Measurements from ENCODE around the gene CROT. TPM values are rescaled to one million over a fixed set of nuclear protein-coding genes. Genes with fewer than 3 reads are reported as not detected.
"Not testable (repeated sequence)": the region's sequence is repeated elsewhere in the genome, so short reads cannot be mapped to it uniquely, and the experiment has no call there.

The CROT gene
- total RNA-seq, 2 donors from 2014 or later = 5.6 to 6.1 TPM

DNA sequence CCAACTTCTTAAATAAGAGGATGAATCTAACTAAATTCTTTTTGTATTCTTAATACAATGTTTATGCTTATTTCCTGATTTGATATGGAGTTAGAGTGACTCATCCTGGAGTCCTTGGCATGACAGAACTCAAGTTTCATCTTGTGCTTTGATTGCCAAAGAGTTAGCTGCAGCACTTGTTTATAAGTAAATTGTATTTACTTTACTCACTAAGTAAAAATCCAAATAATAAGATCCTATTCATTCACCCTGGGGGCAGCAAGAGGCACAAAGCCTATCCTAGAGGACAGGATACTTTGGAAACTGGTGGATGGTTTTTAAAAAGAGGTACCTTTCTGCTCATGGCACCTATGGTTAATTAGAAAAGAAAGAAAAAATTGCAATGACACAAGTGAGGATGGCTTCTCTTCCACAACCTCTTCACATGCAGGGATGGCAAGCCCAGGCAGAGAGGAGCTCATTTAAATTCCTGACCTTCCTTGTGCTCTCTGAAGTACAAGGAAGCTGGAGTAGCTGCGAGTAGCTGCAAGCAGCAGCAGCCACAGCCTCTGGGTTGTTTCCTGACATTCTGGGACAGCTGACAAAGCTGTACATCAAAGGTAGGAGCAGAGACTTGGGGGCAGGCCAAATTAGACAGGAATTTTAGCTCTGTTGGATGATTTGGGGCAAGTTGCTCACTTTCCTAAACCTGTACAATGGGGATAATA is 28.5 kb upstream of the CROT start:
- H3K4me1 ChIP-seq = no peaks in the 10 kb centered on the region
- no peaks in the 10 kb centered on the region for H3K9me3 ChIP-seq
- no peak overlapping the region for H3K4me3 ChIP-seq
- H3K36me3 ChIP-seq = no peaks in the 10 kb centered on the region
- DNase-seq (ENCODE audit: low spot score) = no peak
- H3K27ac ChIP-seq = no peak overlapping the region
- H3K27me3 ChIP-seq = no peaks in the 10 kb centered on the region
- TF ChIP-seq, protein P1, sequence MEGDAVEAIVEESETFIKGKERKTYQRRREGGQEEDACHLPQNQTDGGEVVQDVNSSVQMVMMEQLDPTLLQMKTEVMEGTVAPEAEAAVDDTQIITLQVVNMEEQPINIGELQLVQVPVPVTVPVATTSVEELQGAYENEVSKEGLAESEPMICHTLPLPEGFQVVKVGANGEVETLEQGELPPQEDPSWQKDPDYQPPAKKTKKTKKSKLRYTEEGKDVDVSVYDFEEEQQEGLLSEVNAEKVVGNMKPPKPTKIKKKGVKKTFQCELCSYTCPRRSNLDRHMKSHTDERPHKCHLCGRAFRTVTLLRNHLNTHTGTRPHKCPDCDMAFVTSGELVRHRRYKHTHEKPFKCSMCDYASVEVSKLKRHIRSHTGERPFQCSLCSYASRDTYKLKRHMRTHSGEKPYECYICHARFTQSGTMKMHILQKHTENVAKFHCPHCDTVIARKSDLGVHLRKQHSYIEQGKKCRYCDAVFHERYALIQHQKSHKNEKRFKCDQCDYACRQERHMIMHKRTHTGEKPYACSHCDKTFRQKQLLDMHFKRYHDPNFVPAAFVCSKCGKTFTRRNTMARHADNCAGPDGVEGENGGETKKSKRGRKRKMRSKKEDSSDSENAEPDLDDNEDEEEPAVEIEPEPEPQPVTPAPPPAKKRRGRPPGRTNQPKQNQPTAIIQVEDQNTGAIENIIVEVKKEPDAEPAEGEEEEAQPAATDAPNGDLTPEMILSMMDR (IDR thresholded peaks at IDR 0.05) = no peak

GRCh38 chr7:87317691-87318245 is 27.7 kb upstream of the CROT start:
- Histone ChIP-seq H3K4me1 (no peaks in the 10 kb centered on the region), H3K9me3 (no peaks in the 10 kb centered on the region), H3K27me3 (no peaks in the 10 kb centered on the region), H3K27ac (no peak overlapping the region), H3K4me3 (no peak overlapping the region), H3K36me3 (no peaks in the 10 kb centered on the region)
- TF ChIP-seq, protein P1 (IDR thresholded peaks at IDR 0.05) = no peak
- no peak for DNase-seq (ENCODE audit: low spot score)

- H3K27me3 ChIP-seq = no peaks in the 10 kb centered on the region
- no peak overlapping the region for H3K4me3 ChIP-seq
- H3K36me3 ChIP-seq = no peaks in the 10 kb centered on the region
- H3K9me3 ChIP-seq = no peaks in the 10 kb centered on the region
- DNase-seq (ENCODE audit: low spot score) = no peak
- TF ChIP-seq, protein P1 (IDR thresholded peaks at IDR 0.05) = no peak
- no peaks in the 10 kb centered on the region for H3K4me1 ChIP-seq
- H3K27ac ChIP-seq = no peak overlapping the region
These were observed 26.7 kb upstream of the CROT start for GRCh38 chr7:87318741-87319140.

DNA sequence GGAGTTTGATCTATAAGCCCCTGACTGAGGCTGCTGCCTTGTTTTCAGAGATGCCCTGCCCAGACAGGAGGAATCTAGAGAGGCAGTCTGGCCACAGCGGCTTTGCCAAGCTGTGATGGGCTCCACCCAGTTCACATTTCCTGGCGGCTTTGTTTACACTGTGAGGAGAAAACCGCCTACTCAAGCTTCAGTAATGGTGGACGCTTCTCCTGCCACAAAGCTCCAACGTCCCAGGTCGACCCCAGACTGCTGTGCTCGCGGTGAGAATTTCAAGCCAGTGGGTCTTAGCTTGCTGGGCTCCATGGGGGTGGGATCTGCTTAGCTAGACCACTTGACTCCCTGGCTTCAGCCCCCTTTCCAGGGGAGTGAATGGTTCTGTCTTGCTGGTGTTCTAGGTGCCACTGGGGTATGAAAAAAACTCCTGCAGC is 26.3 kb upstream of the CROT start:
- not testable (repeated sequence) for H3K4me1 ChIP-seq

DNA sequence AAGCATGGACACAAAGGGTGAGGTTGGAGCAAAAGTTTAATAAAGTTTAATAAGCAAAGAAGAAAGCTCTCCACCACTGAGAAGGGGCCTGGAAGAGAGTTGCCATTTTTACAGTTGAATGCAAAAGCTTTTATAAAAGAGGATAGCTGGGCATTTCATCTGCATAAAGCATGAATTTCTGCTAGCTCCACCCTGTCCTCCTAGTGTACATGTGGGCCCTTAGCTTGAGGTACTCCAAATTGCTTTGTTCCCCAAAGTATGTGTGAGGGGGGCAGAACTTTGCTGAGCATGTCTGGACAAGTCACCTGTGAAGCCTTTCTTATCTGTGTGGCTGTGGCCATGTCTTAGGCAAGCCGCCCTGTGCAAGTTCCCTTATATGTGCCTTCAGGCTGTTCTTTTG is 22.6 kb upstream of the CROT start:
- H3K4me3 ChIP-seq = no peak overlapping the region
- H3K9me3 ChIP-seq = peaks cover 7 to 20% of the 10 kb centered on the region in 2 donors
- H3K36me3 ChIP-seq = no peaks in the 10 kb centered on the region
- H3K27me3 ChIP-seq = no peaks in the 10 kb centered on the region
- TF ChIP-seq, protein P1 (IDR thresholded peaks at IDR 0.05) = no peak
- no peak for DNase-seq (ENCODE audit: low spot score)
- H3K4me1 ChIP-seq = no peaks in the 10 kb centered on the region
- H3K27ac ChIP-seq = no peak overlapping the region

More for the DNA sequence above, 26.3 kb upstream of the CROT start:
- not testable (repeated sequence) for H3K4me3 ChIP-seq; H3K9me3 ChIP-seq; H3K27ac ChIP-seq; H3K27me3 ChIP-seq; H3K36me3 ChIP-seq; DNase-seq (ENCODE audit: low spot score)

GRCh38 chr7:87325576-87326370 is 19.7 kb upstream of the CROT start:
- H3K27me3 ChIP-seq = no peaks in the 10 kb centered on the region
- H3K9me3 ChIP-seq = peaks cover 23 to 38% of the 10 kb centered on the region in 2 donors
- no peaks in the 10 kb centered on the region for H3K4me1 ChIP-seq
- no peak for DNase-seq (ENCODE audit: low spot score)
- H3K27ac ChIP-seq = no peak overlapping the region
- peaks cover 4% of the 10 kb centered on the region for H3K36me3 ChIP-seq
- TF ChIP-seq, protein P1 (IDR thresholded peaks at IDR 0.05) = no peak
- H3K4me3 ChIP-seq = no peak overlapping the region

Data from right atrium auricular region (tissue), 2 donors.